Measurements from ENCODE around the gene PRKN.

DNA sequence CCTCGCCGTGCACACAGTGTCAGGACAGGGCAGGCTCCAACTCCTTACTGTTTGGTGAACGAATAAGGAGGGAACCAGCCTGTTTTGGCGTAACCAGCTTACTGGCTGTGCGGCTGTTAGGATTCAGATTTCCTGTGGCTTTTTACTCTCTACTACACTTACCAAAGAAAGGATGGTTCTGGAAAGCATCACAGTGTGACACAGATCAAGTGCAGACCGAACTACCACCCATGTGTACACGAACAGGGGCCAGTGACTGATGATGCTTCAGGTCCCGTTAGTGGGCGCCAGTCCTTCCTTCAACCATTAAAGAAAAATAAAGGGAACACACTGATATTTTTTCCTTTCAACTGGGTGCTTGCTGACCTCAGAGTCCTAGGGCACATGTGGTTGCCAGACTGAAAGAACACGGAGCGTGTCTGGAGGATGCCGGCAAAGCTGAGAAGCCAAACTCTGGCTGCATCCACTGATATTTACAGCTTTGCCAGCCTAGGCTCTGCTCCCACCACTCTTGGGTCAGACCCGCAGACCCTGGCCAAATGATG, 1101.4 kb downstream of the PRKN start:
- TF ChIP-seq, protein P1, sequence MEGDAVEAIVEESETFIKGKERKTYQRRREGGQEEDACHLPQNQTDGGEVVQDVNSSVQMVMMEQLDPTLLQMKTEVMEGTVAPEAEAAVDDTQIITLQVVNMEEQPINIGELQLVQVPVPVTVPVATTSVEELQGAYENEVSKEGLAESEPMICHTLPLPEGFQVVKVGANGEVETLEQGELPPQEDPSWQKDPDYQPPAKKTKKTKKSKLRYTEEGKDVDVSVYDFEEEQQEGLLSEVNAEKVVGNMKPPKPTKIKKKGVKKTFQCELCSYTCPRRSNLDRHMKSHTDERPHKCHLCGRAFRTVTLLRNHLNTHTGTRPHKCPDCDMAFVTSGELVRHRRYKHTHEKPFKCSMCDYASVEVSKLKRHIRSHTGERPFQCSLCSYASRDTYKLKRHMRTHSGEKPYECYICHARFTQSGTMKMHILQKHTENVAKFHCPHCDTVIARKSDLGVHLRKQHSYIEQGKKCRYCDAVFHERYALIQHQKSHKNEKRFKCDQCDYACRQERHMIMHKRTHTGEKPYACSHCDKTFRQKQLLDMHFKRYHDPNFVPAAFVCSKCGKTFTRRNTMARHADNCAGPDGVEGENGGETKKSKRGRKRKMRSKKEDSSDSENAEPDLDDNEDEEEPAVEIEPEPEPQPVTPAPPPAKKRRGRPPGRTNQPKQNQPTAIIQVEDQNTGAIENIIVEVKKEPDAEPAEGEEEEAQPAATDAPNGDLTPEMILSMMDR (IDR thresholded peaks at IDR 0.05) = no peak
- TF ChIP-seq POLR2A (IDR thresholded peaks at IDR 0.05) = no peak

All from thyroid gland (tissue), 4 donors.